Osteocyte (in vitro differentiated cells): ENCODE data around the gene SDK2. TPM values are rescaled to one million over a fixed set of nuclear protein-coding genes. Genes with fewer than 3 reads are reported as not detected.

ENCODE experiments used
- DNase-seq: peaks from one replicate; pipeline ENCODE4 v3.0.0; 2021; ENCODE audit warnings: mixed read lengths; ENCODE audit not compliant: unreplicated experiment; ENCODE audit errors: extremely low spot score
- H3K27ac Mint-ChIP-seq: one replicate; pipeline ENCODE4 v1.8.0; 2021; ENCODE audit warnings: mild to moderate bottlenecking, mixed read lengths; ENCODE audit not compliant: unreplicated experiment
- H3K27me3 Mint-ChIP-seq: one replicate; pipeline ENCODE4 v1.8.0; 2021; ENCODE audit warnings: mixed read lengths; ENCODE audit not compliant: unreplicated experiment
- H3K36me3 Mint-ChIP-seq: one replicate; pipeline ENCODE4 v1.8.0; 2021; ENCODE audit warnings: mixed read lengths; ENCODE audit not compliant: unreplicated experiment
- H3K4me1 Mint-ChIP-seq: one replicate; pipeline ENCODE4 v1.8.0; 2021; ENCODE audit warnings: mixed read lengths; ENCODE audit not compliant: unreplicated experiment
- H3K4me3 Mint-ChIP-seq: one replicate; pipeline ENCODE4 v1.8.0; 2021; ENCODE audit warnings: mild to moderate bottlenecking, moderate library complexity, mixed read lengths; ENCODE audit not compliant: unreplicated experiment
- H3K9me3 Mint-ChIP-seq: one replicate; pipeline ENCODE4 v1.8.0; 2021; ENCODE audit warnings: mixed read lengths; ENCODE audit not compliant: unreplicated experiment
- CTCF ChIP-seq: fragments of 200-600 bp; sonication (generic); IDR thresholded peaks from 2 replicates; pipeline ENCODE4 v1.5.0; 2021; ENCODE audit warnings: antibody characterized with exemption, mild to moderate bottlenecking, moderate library complexity
- total RNA-seq: library from RNA; stranded (reverse); gene quantifications from 2 replicates; pipeline ENCODE4 v1.2.1, GENCODE V29; 2021

The SDK2 gene
- total RNA-seq, 1 donor from 2014 or later: 16.5 TPM

GRCh38 chr17:73522696-73523095, 121.5 kb downstream of the SDK2 start:
- DNase-seq: no peak
- Mint-ChIP-seq H3K9me3 (no peaks in the 10 kb centered on the region), H3K27ac (no peak overlapping the region), H3K4me1 (no peaks in the 10 kb centered on the region), H3K36me3 (no peaks in the 10 kb centered on the region), H3K4me3 (no peak overlapping the region), H3K27me3 (no peaks in the 10 kb centered on the region)
- no peak for TF ChIP-seq CTCF

- no peak for DNase-seq
- Mint-ChIP-seq H3K9me3 (no peaks in the 10 kb centered on the region), H3K4me3 (no peak overlapping the region), H3K27ac (no peak overlapping the region), H3K36me3 (no peaks in the 10 kb centered on the region), H3K4me1 (no peaks in the 10 kb centered on the region), H3K27me3 (no peaks in the 10 kb centered on the region)
- TF ChIP-seq CTCF: no peak
These were observed 122.1 kb downstream of the SDK2 start for GRCh38 chr17:73522107-73522506.

- Mint-ChIP-seq H3K27ac (no peak overlapping the region), H3K27me3 (no peaks in the 10 kb centered on the region), H3K9me3 (no peaks in the 10 kb centered on the region), H3K4me3 (no peak overlapping the region), H3K4me1 (no peaks in the 10 kb centered on the region), H3K36me3 (no peaks in the 10 kb centered on the region)
- no peak for DNase-seq
- no peak for TF ChIP-seq CTCF
These were observed 122.9 kb downstream of the SDK2 start for GRCh38 chr17:73521376-73521775.

- H3K4me3 Mint-ChIP-seq: no peak overlapping the region
- no peak for TF ChIP-seq CTCF
- no peaks in the 10 kb centered on the region for H3K9me3 Mint-ChIP-seq
- no peaks in the 10 kb centered on the region for H3K4me1 Mint-ChIP-seq
- no peak overlapping the region for H3K27ac Mint-ChIP-seq
- DNase-seq: no peak
- H3K36me3 Mint-ChIP-seq: no peaks in the 10 kb centered on the region
- H3K27me3 Mint-ChIP-seq: no peaks in the 10 kb centered on the region
These were observed 123.9 kb downstream of the SDK2 start for GRCh38 chr17:73520369-73520761.

GRCh38 chr17:73519714-73520368, 124.4 kb downstream of the SDK2 start:
- Mint-ChIP-seq H3K9me3 (no peaks in the 10 kb centered on the region), H3K4me1 (no peaks in the 10 kb centered on the region), H3K27me3 (peaks cover 2% of the 10 kb centered on the region), H3K4me3 (no peak overlapping the region), H3K36me3 (no peaks in the 10 kb centered on the region), H3K27ac (no peak overlapping the region)
- DNase-seq: no peak
- no peak for TF ChIP-seq CTCF
